Hematopoietic multipotent progenitor cell treated with erythropoietin and hydrocortisone succinate and interleukin-3 and kit ligand, for 4 days (in vitro differentiated cells): ENCODE measurements around the gene EBLN2.

Experiments
- DNase-seq: peaks from one replicate; pipeline ENCODE4 v3.0.0-alpha.2; 2015

The EBLN2 gene

DNA sequence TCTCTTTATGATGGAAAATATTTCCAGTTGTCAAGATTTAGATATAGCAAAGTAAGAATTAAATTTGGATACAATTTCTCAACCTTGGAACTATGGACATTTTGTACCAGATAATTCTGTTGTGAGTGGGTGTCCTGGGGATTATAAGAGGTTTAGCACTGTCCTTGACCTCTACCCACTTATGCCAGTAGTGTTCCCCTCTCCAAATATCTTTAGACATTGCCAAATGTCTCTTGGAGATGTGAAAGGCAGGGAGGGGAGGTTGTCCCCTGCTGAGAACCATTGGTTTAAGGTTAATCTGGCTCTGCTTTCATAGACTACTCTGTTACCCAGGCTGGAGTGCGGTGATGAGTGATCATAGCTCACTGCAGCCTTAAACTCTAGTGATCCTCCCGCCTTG lies at the start of gene EBLN2:
Gene EBLN2, plus strand, starts transcription at position 244 of the 400 bp plus-strand sequence. CDS start 423 bp downstream, outside the sequence.
- DNase-seq, result no peak

GRCh38 chr3:73018298-73018697 lies 43.2 kb upstream of the EBLN2 start:
- no peak for DNase-seq

DNA sequence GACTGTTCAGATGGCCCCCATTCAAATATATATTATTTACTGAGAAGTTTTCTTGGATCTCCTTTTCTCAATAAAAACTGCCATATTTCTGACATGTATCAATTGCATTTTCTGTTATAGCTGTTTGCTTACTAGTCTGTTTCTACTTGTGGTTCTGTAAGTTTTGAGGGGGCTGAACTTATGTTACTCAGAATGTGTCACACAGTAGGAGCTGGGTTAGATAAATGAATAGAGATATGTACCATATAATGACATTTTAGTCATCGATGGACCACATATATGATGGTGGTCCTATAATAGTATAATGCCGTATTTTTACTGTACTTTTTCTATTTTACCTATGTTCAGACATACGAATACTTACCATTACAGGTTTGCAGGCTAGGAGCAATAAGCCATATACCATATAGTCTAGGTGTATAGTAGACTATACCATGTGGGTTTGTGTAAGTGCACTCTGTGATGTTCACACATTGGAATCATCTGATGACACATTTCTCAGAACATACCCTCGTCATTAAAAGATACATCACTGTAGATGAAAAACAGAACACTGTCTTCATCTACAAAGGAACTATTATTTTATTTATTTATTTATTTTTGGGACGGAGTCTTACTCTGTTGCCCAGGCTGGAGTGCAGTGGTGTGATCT lies 42.5 kb upstream of the EBLN2 start:
- DNase-seq, result no peak

DNA sequence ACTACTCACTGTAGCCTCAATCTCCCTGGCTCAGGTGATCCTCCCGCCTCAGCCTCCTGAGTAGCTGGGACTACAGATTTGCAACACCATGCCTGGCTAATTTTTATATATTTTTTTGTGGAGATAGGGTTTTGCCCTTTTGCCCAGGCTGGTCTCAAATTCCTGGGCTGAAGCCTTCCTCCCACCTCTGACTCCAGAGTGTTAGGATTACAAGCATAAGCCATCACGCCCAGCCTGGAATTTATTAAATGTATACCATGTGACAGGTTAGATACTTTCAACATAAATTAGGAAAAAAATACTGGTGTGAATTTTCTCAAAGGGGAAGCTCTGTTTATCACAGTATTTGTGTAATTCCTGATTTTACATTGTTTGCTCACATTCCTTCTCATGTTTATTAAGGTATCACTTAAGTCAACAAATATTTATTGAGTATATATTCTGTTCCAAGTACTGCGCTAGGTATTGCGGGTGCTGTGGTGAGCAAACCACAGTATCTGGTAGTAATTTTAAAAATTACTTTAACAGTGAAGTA lies 40.1 kb upstream of the EBLN2 start:
- DNase-seq, result no peak

DNA sequence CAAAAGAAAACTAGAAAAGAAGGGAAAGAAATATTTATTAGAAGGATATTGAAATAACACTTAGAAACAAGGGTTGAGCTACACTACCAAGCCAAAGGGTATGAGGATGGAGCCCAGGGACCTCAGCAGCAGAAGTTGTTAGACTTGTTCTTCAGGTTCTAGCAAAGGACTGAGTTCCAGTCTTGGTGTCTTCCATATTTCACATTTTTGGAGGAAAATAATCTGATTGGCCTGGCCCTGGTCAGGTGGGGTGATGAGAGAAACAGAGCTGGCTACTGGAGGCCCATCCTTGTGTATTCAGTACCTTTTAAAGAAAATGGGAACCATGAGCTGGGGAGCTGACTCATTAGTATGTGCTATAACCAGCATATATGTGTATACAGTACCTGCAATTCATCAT lies 36.6 kb upstream of the EBLN2 start:
- no peak for DNase-seq

- DNase-seq, result no peak
Measured at GRCh38 chr3:73026111-73026759, 35.2 kb upstream of the EBLN2 start.

GRCh38 chr3:73026760-73027113 lies 34.7 kb upstream of the EBLN2 start:
- DNase-seq, result no peak

DNA sequence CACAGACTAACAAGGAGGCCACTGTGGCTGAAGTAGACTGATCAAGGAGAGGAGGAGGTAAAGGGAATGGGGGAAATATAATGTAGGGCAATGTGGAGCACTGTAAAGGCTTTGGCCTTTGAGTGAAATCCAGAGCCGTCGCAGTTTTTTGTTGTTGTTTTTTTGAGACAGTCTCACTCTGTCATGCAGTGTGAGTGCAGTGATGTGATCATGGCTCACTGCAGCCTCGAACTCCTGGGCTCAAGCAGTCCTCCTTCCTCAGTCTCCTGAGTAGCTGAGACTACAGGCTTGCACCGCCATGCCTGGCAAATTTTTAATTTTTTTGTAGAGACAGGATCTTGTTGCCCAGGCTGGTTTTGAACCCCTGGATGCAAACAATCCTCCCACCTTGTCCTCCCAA lies 32.7 kb upstream of the EBLN2 start:
- no peak for DNase-seq

- peak; percentile 13 for DNase-seq
Measured at GRCh38 chr3:73029321-73029796, 32.1 kb upstream of the EBLN2 start.

GRCh38 chr3:73030073-73030597 lies 31.3 kb upstream of the EBLN2 start:
- no peak for DNase-seq

DNA sequence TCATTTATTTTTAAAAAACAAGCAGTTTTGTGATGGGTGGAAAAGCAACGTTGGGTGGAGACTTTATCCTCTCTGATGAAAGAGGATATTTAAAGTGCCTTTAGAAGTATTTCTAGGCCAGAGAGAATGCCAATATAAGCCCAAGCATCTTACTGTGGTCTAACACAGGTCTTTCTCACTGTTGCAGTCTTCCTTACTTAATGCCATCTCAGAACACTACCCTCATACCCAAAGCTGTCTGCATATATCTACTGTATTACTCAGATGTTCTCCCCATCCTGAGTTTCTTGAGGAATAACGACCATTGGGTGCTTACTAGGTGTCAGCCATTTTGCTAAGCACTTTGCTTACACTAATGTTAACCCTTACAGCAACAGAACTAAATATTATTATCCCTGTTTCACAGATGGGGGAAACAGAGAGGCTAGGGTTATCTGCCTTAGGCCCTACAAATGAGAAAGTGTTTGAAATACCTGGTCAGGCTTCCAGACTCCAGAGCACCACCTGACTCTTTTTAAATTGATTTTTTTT lies 29.8 kb upstream of the EBLN2 start:
- DNase-seq, result no peak

GRCh38 chr3:73036694-73037591 lies 24.5 kb upstream of the EBLN2 start:
- no peak for DNase-seq

DNA sequence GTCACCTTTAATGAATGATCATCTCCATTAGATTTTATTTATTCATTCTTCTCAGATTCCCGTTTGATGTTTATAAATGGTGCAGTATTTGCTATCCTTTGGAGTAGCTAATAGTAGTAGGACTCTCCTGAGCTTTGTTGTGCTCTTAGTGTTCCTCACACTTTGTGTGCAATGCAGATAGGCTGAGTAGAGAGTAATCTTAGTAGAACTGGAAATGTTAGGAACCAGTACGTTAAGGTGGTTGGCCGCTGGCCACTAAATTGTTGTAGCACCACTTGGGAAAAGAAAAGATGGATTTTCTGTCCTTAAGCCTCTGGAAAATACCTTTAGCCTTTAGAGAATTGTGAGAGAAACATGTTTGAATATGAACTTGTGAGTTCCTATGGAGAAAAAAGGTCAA lies 19.9 kb upstream of the EBLN2 start:
- DNase-seq, result no peak

GRCh38 chr3:73043414-73043813 lies 18.0 kb upstream of the EBLN2 start:
- DNase-seq, result no peak

DNA sequence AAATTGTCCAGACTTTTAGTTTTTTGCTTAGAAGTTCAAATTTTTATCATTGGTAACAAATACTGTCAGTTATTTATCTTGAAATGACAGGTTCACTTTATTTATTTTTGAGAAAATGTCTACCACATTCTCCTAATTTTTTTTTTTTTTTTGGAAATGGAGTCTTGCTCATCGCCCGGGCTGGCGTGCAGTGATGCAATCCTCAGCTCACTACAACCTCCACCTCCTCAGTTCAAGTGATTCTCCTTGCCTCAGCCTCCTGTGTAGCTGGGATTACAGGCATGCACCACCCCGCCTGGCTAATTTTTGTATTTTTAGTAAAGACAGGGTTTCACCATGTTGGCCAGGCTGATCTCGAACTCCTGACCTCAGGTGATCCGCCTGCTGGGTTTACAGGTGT lies 16.1 kb upstream of the EBLN2 start:
- no peak for DNase-seq

DNA sequence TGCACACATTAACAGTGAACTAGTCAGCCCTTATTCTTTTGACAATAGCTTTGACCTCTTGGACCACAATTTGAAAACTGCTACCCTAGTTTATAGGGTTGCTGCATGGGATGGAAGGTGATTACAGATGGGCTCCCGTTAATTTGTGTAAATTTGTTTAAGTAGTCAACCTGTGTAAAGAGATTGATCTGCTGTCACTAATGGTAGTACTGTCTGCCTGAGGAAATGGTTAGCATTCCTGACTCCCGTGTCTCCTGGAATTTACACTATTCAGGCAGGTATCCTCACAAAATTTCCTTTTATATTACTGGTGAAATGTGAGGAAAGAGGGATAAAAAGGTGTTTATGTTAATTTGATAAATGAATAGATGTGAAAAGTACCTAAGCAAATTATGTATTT lies 15.3 kb upstream of the EBLN2 start:
- no peak for DNase-seq

- DNase-seq, result no peak
Measured at GRCh38 chr3:73049319-73049718, 12.1 kb upstream of the EBLN2 start.

DNA sequence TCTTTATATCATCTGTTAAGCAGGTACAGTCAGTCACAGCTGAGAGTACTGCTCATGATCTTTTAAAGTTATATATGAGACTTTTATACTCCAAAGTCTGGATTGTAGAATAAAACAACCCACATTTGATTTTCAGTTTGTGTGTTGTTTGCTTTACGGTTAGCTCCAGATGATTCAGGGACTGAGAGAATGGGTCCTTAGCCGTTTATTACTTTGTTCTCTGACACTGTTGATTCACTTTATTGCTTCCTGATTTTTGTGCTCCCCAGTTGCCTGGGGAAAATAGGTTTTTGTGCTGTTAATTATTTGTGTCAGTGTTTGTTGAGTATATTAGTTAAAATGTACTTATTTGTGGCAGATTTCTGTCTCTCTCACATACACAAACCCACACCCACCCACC lies 8.6 kb upstream of the EBLN2 start:
- DNase-seq, result no peak

GRCh38 chr3:73055583-73055982 lies 5.9 kb upstream of the EBLN2 start:
- DNase-seq, result no peak

DNA sequence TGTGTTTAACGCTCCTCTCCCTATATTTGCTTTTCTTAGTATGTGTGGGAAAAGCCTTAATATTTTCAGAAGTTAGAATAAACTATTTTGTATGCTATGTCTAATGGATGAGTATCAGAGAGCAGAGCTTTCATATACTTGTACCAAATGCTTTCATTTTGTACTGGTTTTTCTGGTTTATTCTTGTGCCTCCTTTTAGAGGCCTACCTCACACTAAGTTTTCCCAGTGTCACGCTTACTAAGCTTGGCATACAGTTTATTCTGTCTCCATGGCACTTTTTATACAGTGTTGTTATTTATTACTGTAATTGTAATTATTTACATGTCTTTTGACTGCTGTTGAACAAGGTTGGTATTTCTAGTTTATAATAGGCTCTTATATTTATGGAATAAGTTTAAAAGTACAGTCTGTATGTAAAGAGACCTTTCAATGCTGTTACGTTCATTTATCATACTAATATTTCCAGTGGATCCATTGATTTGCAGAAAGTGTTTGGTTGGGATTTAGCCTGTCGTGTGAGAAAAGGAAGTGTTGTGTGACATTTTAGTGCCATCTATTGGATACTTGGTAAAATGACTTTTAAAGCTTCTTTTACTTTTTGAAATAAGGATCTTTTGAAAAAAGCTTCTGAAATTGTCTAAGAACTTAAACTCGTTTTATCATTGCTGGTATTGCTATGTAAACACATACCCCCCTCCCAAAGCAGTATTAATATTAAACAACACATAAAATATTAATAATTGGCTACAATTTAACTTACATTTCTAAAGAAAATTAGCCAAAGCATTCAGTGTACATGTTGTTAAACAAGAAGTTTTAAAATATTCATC lies 5.2 kb upstream of the EBLN2 start:
- peak; percentile 66 for DNase-seq

DNA sequence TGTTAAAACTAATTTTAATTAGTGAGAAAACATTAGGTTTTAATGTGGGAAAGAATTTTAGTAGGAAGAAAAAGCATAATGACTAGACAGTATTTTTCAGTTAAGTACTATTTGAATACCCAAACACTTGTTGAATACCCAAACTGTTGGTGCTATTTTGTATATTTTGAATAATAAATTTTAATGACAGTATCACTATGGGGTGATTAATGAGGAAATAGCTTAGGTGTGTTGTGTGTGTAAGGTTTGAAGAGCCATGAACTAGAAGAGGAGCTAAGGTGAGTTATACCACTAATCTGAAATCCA lies 4.7 kb upstream of the EBLN2 start:
- DNase-seq, result no peak

GRCh38 chr3:73060302-73060723 lies 1.1 kb upstream of the EBLN2 start:
- DNase-seq, result no peak
